Rectal smooth muscle tissue (tissue), 1 donor: ENCODE results near the gene NFKBIB.
"Not testable (repeated sequence)": the region's sequence is repeated elsewhere in the genome, so short reads cannot be mapped to it uniquely, and the experiment has no call there.

Experiments used
- H3K27ac ChIP-seq: one replicate; pipeline ENCODE4 v1.7.0; 2013; ENCODE audit warnings: low read depth, low read length, inconsistent platforms
- H3K27me3 ChIP-seq: one replicate; pipeline ENCODE4 v1.7.0; 2013; ENCODE audit warnings: low read length; ENCODE audit not compliant: control insufficient read depth, insufficient read depth
- H3K36me3 ChIP-seq: one replicate; pipeline ENCODE4 v1.7.0; 2013; ENCODE audit warnings: low read length; ENCODE audit not compliant: control insufficient read depth, insufficient read depth
- H3K4me1 ChIP-seq: one replicate; pipeline ENCODE4 v1.7.0; 2013; ENCODE audit warnings: low read length; ENCODE audit not compliant: control insufficient read depth, insufficient read depth
- H3K4me3 ChIP-seq: one replicate; pipeline ENCODE4 v1.7.0; 2013; ENCODE audit warnings: low read length
- H3K9ac ChIP-seq: one replicate; pipeline ENCODE4 v1.7.0; 2013; ENCODE audit warnings: low read length

NFKBIB gene

GRCh38 chr19:38929929-38930775, 30.4 kb downstream of the NFKBIB start, which contains the start of gene SARS2:
SARS2 (minus strand) TSS chr19:38930763; CDS start chr19:38930736, 27 bp downstream.
- H3K9ac ChIP-seq: peak within 1 kb of the TSS; percentile 53
- H3K4me1 ChIP-seq: peaks cover 7% of the 10 kb centered on the region
- peak within 1 kb of the TSS; percentile 94 for H3K27ac ChIP-seq
- peak within 1 kb of the TSS; percentile 79 for H3K4me3 ChIP-seq
- no peaks in the 10 kb centered on the region for H3K27me3 ChIP-seq
- H3K36me3 ChIP-seq: peaks cover 11% of the 10 kb centered on the region

- Histone ChIP-seq H3K36me3 (peaks cover 11% of the 10 kb centered on the region), H3K27me3 (no peaks in the 10 kb centered on the region), H3K4me1 (peaks cover 7% of the 10 kb centered on the region), H3K4me3 (peak within 1 kb of the TSS; percentile 79), H3K27ac (peak within 1 kb of the TSS; percentile 94), H3K9ac (peak within 1 kb of the TSS; percentile 53)
Observed at GRCh38 chr19:38930776-38931520, 31.2 kb downstream of the NFKBIB start, which contains the start of gene MRPS12. MRPS12 (plus strand) TSS chr19:38930944; CDS start chr19:38931295, 351 bp downstream.

GRCh38 chr19:38931521-38931793, 31.7 kb downstream of the NFKBIB start:
- Histone ChIP-seq H3K27me3 (no peaks in the 10 kb centered on the region), H3K4me1 (peaks cover 7% of the 10 kb centered on the region), H3K9ac (peak overlapping the region; percentile 53), H3K4me3 (peak overlapping the region; percentile 79), H3K36me3 (peaks cover 11% of the 10 kb centered on the region), H3K27ac (no peak overlapping the region)

- Histone ChIP-seq H3K27ac (no peak overlapping the region), H3K4me1 (peaks cover 7% of the 10 kb centered on the region), H3K9ac (no peak overlapping the region), H3K36me3 (peaks cover 11% of the 10 kb centered on the region), H3K4me3 (no peak overlapping the region), H3K27me3 (no peaks in the 10 kb centered on the region)
Observed at GRCh38 chr19:38932425-38933179, 32.8 kb downstream of the NFKBIB start.

GRCh38 chr19:38933544-38933943, 33.8 kb downstream of the NFKBIB start:
- H3K27me3 ChIP-seq: no peaks in the 10 kb centered on the region
- no peak overlapping the region for H3K9ac ChIP-seq
- no peak overlapping the region for H3K27ac ChIP-seq
- H3K4me3 ChIP-seq: no peak overlapping the region
- peaks cover 7% of the 10 kb centered on the region for H3K4me1 ChIP-seq
- H3K36me3 ChIP-seq: peaks cover 11% of the 10 kb centered on the region

GRCh38 chr19:38939957-38940356, 40.2 kb downstream of the NFKBIB start:
- Histone ChIP-seq H3K9ac (no peak overlapping the region), H3K27ac (no peak overlapping the region)

GRCh38 chr19:38941466-38941865, 41.7 kb downstream of the NFKBIB start:
- not testable (repeated sequence) for H3K4me3 ChIP-seq, H3K9ac ChIP-seq, H3K27ac ChIP-seq, H3K4me1 ChIP-seq, H3K36me3 ChIP-seq, H3K27me3 ChIP-seq

More at GRCh38 chr19:38939957-38940356, 40.2 kb downstream of the NFKBIB start:
- Histone ChIP-seq H3K27me3 (no peaks in the 10 kb centered on the region), H3K4me3 (no peak overlapping the region), H3K4me1 (no peaks in the 10 kb centered on the region), H3K36me3 (no peaks in the 10 kb centered on the region)

GRCh38 chr19:38941979-38942378, 42.2 kb downstream of the NFKBIB start:
- no peaks in the 10 kb centered on the region for H3K4me1 ChIP-seq
- no peaks in the 10 kb centered on the region for H3K27me3 ChIP-seq
- H3K9ac ChIP-seq: no peak overlapping the region
- H3K27ac ChIP-seq: no peak overlapping the region
- H3K36me3 ChIP-seq: no peaks in the 10 kb centered on the region
- H3K4me3 ChIP-seq: no peak overlapping the region

GRCh38 chr19:38942471-38943181, 42.9 kb downstream of the NFKBIB start:
- H3K27me3 ChIP-seq: no peaks in the 10 kb centered on the region
- no peaks in the 10 kb centered on the region for H3K36me3 ChIP-seq
- H3K4me3 ChIP-seq: no peak overlapping the region
- no peaks in the 10 kb centered on the region for H3K4me1 ChIP-seq
- H3K27ac ChIP-seq: no peak overlapping the region
- H3K9ac ChIP-seq: no peak overlapping the region

- no peak overlapping the region for H3K4me3 ChIP-seq
- H3K36me3 ChIP-seq: no peaks in the 10 kb centered on the region
- H3K9ac ChIP-seq: no peak overlapping the region
- no peaks in the 10 kb centered on the region for H3K27me3 ChIP-seq
- peaks cover 1% of the 10 kb centered on the region for H3K4me1 ChIP-seq
- no peak overlapping the region for H3K27ac ChIP-seq
Observed at GRCh38 chr19:38944981-38945506, 45.3 kb downstream of the NFKBIB start.

GRCh38 chr19:38945562-38946228, 45.9 kb downstream of the NFKBIB start:
- peaks cover 4% of the 10 kb centered on the region for H3K4me1 ChIP-seq
- H3K9ac ChIP-seq: no peak overlapping the region
- H3K27ac ChIP-seq: no peak overlapping the region
- no peaks in the 10 kb centered on the region for H3K27me3 ChIP-seq
- H3K4me3 ChIP-seq: no peak overlapping the region
- no peaks in the 10 kb centered on the region for H3K36me3 ChIP-seq
